Activated CD8-positive, alpha-beta memory T cell treated with anti-CD3 and anti-CD28 coated beads for 36 hours (primary cell): ENCODE results near the gene HLX. TPM values are rescaled to one million over a fixed set of nuclear protein-coding genes. Genes with fewer than 3 reads are reported as not detected.

ENCODE experiments used
- CTCF ChIA-PET: fragments of 350-600 bp; sonication (Branson Sonifier 250); formaldehyde crosslinking; loops from one replicate; lab custom pipeline; 2021; ENCODE audit warnings: antibody characterized with exemption; lab: Charles Lee
- POLR2A ChIA-PET: fragments of 350-600 bp; sonication (Branson Sonifier 250); formaldehyde crosslinking; loops from one replicate; lab custom pipeline; 2021; ENCODE audit warnings: antibody characterized with exemption; lab: Charles Lee
- total RNA-seq, 2 experiments: library from RNA; stranded (reverse); gene quantifications; one replicate each; pipeline ENCODE4 v1.2.3, GENCODE V29; 2021

Gene HLX
- total RNA-seq, 2 experiments from 2014 or later, result not detected

GRCh38 chr1:220918285-220918951 lies 39.2 kb downstream of the HLX start:
- POLR2A ChIA-PET, result no interaction called here

GRCh38 chr1:220920967-220921366 lies 41.7 kb downstream of the HLX start:
- CTCF ChIA-PET, result no interaction called here

More at GRCh38 chr1:220918285-220918951, 39.2 kb downstream of the HLX start:
- CTCF ChIA-PET, result no interaction called here

GRCh38 chr1:220921498-220921897 lies 42.3 kb downstream of the HLX start:
- CTCF ChIA-PET, result no interaction called here
- POLR2A ChIA-PET, result no interaction called here

More at GRCh38 chr1:220920967-220921366, 41.7 kb downstream of the HLX start:
- POLR2A ChIA-PET, result no interaction called here

- ChIA-PET POLR2A (no interaction called here), CTCF (no interaction called here)
These were observed 42.9 kb downstream of the HLX start for GRCh38 chr1:220921971-220922635.

GRCh38 chr1:220922951-220923350 lies 43.7 kb downstream of the HLX start:
- ChIA-PET CTCF (no interaction called here), POLR2A (no interaction called here)

- POLR2A ChIA-PET, result no interaction called here
- CTCF ChIA-PET, result no interaction called here
These were observed 45.2 kb downstream of the HLX start for GRCh38 chr1:220924331-220924970.

- ChIA-PET CTCF (no interaction called here), POLR2A (no interaction called here)
These were observed 46.5 kb downstream of the HLX start for GRCh38 chr1:220925707-220926106.

GRCh38 chr1:220926146-220926545 lies 46.9 kb downstream of the HLX start:
- POLR2A ChIA-PET, result no interaction called here
- CTCF ChIA-PET, result no interaction called here

GRCh38 chr1:220927442-220927841 lies 48.2 kb downstream of the HLX start:
- ChIA-PET POLR2A (no interaction called here), CTCF (no interaction called here)

GRCh38 chr1:220928320-220928719 lies 49.1 kb downstream of the HLX start:
- POLR2A ChIA-PET, result no interaction called here
- CTCF ChIA-PET, result no interaction called here

- ChIA-PET CTCF (no interaction called here), POLR2A (no interaction called here)
These were observed 49.6 kb downstream of the HLX start for GRCh38 chr1:220928725-220929300.

GRCh38 chr1:220929304-220929703 lies 50.1 kb downstream of the HLX start:
- ChIA-PET CTCF (no interaction called here), POLR2A (no interaction called here)

Other genes with a start within 250 kb of the HLX start
- under 1 TPM; 0.08 to 0.13 TPM for gene C1orf115, start 189.1 kb upstream of the HLX start, total RNA-seq
- gene MTARC2, start 131.1 kb upstream of the HLX start, total RNA-seq, result not detected
- gene MTARC1, start 92.5 kb upstream of the HLX start, total RNA-seq, result not detected